Spleen (tissue), 7 donors: ENCODE data around the gene SLC35F6.

Experiments used
- CTCF ChIP-seq, 11 experiments: fragments of 200-600 bp in 7 of 11; fragments of 450-650 bp in 4 of 11; sonication (generic) in 4 of 11; IDR thresholded peaks in 8 of 11; conservative IDR thresholded peaks in 3 of 11; 1 replicate in 7 of 11; 2 replicates in 4 of 11; pipeline versions ENCODE4 v1.4.0 to v1.8.0; 2016 to 2021; ENCODE audit warnings: antibody characterized with exemption in 11 of 11, inconsistent platforms in 4 of 11, mild to moderate bottlenecking in 1 of 11
- POLR2A ChIP-seq, 3 donors: fragments of 450-650 bp; IDR thresholded peaks; one replicate each; pipeline ENCODE4 v1.5.1; 2017; ENCODE audit warnings: antibody characterized with exemption in 3 of 3, mild to moderate bottlenecking in 1 of 3
- POLR2AphosphoS5 ChIP-seq, 3 donors: sonication (generic); formaldehyde crosslinking; IDR thresholded peaks; one replicate each; pipeline ENCODE4 v1.5.1; 2017; ENCODE audit warnings: antibody characterized with exemption in 3 of 3
- donor health status: DM: no; HTN: no; CAD: no; lungs with moderate emphysema.
- donor health status: DM: no; HTN: no; CAD: no.
- donor health status: DM: no; HTN: no; CAD: no.

GRCh38 chr2:26765475-26766200, 1.6 kb downstream of the SLC35F6 start:
- no peak for TF ChIP-seq CTCF (IDR thresholded peaks at IDR 0.05 in 8 of 11, conservative IDR thresholded peaks at IDR 0.05 in 3 of 11)
- TF ChIP-seq POLR2AphosphoS5 (IDR thresholded peaks at IDR 0.05): no peak
- TF ChIP-seq POLR2A (IDR thresholded peaks at IDR 0.05): no peak
